ENCODE results near the gene DNAJB6.
"Not testable (repeated sequence)": the region's sequence is repeated elsewhere in the genome, so short reads cannot be mapped to it uniquely, and the experiment has no call there.

Gene DNAJB6

GRCh38 chr7:157329447-157329846, 7.4 kb upstream of the DNAJB6 start:
- no peak for DNase-seq

DNA sequence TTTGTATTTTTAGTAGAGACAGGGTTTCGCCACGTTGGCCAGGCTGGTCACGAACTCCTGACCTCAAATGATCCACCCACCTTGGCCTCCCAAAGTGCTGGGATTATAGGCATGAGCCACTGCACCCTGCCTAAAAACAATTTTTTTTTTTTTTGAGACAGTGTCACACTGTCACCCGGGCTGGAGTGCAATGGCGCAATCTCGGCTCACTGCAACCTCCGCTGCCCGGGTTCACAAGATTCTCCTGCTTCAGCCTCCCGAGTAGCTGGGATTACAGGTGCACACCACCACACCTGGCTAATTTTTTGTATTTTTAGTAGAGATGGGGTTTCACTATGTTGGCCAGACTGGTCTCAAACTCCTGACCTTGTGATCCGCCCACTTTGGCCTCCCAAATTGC, 6.2 kb upstream of the DNAJB6 start:
- not testable (repeated sequence) for DNase-seq

- DNase-seq, result not testable (repeated sequence)
Observed at GRCh38 chr7:157331049-157331448, 5.8 kb upstream of the DNAJB6 start.

- no peak for DNase-seq
Observed at GRCh38 chr7:157335236-157335635, 1.6 kb upstream of the DNAJB6 start.

GRCh38 chr7:157335991-157336382, 817 bp upstream of the DNAJB6 start:
- no peak for DNase-seq

GRCh38 chr7:157337316-157338149, 729 bp downstream of the DNAJB6 start:
- peak; percentile 74 for DNase-seq

DNA sequence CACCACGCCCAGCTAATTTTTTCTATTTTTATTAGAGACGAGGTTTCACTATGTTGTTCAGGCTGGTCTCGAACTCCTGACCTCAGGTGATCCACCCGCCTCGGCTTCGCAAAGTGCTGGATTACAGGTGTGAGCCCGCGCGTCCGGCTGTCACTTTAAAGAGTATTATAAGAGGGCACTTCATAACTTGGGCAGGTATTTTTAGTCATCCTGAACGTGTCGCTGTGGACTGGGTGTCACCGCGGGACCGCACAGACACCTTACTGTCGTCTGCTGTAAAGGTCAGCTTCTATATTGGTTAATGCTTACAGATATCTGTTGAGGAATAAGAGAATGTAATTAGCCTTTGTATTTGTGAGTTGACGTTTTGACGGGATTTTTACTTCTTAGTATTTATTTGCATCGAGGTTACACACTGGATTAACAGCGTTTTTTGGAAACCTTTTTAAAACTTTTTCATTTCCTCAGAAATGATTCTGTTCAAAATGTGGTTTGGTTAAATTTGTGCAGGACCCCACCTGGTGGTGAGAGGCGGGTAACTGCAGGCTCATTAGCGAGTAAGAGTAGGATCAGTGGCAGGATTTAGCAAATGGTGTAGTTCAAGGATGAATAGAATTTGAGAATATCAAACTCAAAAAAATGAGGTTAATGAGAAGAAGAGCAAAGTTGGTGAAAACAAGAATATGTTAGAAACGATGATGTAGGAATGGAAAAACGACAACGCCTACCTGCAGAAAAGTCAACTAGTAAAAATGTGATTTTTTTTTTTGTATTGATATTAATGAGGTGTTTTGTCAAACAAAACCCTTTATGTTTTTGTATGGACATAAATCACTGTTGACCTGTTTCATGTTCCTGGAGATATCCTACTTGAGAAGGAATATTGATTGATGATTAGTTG, 3.2 kb downstream of the DNAJB6 start:
- peak; percentile 76 for DNase-seq

GRCh38 chr7:157347217-157347904, 10.6 kb downstream of the DNAJB6 start:
- peak; percentile 31 for DNase-seq

DNA sequence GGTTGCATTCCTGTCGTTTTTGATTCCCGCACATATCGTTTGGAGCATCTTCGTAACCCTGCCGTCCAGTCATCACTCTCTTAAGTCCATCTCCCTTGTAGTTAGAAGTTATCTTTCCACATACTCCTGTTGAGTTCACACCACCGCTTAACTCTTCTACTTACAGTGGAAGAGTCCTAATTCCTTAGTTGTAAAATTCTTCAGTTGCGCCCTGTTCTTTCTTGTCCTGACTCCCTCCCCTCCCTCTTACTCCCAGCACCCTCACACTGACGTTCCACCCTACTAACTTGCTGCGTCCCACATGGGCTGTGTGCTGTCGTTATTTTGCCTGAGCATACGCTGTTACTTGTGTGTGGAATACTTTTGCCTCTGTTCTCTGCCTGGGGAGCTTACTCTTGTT, 11.7 kb downstream of the DNAJB6 start:
- DNase-seq, result no peak

DNA sequence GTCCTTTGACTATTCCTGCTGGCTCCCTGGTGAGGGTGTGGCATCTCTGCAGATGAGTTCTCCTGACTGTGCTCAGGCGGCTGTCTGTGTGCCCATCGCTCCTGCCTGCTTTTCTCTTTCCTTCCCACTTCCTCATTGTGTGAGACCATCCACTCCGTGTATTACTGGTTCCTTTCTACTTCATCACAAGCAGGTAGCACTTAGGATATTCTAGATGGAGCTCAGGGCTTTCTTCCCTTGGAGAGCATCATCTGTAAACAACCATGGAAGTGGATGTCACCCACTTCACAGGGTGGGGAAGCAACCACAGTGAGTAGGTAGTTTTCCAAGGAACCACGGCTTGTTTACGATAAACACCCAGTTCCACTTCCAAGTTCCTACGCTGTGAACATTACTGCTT, 15.7 kb downstream of the DNAJB6 start:
- no peak for DNase-seq

DNA sequence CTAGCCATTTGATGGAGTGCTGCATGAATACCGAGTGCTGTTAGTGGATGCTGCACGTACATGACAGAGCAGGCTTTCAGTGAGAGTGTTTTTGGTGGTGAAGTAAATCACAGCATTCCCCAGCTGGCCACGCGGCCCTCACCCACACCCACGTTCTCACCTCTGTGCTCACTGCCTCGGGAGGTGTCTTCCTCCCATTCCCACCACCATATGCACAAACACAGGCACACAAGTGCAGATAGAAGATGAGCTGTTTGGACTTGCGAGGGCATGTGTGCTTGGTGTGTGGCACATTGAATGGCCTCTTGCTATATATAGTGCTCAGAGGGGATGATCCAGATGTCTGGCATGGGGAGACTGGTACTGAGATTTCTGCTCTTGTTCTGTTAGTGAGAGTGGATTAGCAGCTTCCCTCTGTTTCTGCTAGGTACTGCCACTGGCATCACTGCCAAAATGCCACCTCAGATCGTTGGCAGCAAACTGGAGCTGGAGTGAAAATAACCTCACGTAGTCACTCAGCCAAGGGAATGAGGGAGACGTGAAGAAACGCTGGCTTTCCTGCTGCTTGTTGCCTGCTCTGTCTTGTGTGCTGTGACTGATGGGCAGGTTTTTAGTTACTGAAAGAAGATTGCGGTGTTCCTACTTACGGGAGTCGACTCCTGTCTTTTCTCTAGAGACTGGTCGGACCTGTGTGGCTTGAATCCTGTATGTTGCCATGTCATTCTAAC, 19.1 kb downstream of the DNAJB6 start:
- DNase-seq, result peak; percentile 29

DNA sequence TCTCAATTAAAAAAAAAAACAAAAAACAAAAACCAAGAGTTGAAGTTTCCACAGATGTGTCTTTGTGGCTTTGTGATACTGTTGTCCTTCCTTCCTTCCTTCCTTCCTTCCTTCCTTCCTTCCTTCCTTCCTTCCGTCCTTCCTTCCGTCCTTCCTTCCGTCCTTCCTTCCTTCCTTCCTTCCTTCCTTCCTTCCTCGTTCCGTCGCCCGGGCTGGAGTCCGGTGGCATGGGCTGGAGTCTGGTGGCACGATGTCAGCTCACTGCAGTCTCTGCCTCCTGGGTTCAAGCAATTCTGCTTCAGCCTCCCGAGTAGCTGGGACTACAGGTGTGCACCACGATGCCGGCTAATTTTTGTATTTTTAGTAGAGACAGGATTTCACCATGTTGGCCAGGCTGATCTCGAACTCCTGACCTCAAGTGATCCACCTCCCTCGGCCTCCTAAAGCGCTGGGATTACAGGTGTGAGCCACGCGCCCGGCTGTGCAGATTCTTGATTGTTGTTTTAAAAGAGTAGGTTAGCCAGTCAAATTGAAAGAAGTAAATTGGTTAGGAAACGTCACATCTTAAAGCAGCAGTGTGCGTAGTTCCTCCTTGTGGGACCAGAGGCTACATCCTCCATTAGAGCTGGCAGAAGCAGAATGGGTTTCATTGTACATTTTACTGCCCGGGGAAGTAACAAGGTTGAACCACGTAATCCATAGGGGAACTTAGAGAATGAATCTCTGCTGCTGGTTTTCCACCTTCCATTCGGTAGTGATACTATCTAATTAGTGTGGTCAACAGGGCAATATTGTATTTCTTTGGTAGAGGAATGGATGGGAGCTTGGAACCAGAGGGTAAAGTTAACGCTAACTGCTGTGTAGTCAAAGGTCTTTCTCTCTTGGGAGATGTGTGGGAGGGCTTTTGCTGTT, 20.6 kb downstream of the DNAJB6 start:
- no peak for DNase-seq

DNA sequence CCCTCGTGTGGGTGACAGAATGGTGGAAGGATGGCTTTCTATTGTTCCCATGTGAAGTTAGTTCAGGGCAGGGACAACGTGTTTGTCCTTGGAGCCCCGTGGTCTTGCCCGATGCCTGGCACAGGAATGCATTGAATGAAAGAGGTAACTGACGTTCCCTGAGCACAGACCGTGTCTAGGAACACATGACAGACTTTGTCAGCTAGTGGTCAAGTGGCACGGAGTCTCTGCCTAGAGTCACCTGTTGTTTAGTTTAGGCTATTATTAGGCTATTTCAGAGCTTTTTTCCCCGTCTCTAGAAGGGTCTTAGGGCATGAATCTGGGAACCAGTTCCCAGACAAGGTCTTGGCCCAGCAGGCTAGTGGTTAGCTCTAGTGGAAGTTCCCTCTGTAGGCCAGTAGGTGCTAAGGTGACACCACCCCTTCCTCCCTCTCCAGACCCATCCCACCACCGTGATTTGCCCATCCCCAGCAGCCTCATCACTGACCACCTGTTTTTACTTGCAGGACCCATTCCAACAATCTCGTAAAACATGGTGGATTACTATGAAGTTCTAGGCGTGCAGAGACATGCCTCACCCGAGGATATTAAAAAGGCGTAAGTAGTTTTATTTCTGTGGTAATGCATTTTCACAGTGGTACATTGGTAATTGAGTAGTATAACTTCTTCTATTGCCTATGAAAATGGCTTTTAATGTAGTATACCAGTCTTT, 21.4 kb downstream of the DNAJB6 start:
- no peak for DNase-seq

GRCh38 chr7:157358753-157359096, 21.9 kb downstream of the DNAJB6 start:
- no peak for DNase-seq

DNA sequence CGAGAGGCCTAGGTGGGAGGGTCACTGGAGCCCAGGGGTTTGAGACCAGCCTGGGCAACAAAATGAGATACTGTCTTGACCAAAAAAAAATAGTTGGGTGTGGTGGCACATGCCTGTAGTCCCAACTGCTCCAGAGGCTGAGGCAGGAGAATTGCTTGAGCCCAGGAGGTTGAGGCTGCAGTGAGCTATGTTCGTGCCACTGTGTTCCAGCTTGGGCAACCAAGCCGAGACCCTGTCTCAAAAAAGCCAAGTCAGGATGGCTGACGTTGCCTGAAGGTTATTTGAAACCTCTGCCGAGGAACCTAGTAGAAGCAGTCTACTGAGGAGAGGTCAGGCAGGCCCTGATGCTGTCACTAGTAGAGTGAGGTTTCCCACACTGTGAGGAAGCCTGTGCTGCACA, 22.8 kb downstream of the DNAJB6 start:
- DNase-seq, result no peak

DNA sequence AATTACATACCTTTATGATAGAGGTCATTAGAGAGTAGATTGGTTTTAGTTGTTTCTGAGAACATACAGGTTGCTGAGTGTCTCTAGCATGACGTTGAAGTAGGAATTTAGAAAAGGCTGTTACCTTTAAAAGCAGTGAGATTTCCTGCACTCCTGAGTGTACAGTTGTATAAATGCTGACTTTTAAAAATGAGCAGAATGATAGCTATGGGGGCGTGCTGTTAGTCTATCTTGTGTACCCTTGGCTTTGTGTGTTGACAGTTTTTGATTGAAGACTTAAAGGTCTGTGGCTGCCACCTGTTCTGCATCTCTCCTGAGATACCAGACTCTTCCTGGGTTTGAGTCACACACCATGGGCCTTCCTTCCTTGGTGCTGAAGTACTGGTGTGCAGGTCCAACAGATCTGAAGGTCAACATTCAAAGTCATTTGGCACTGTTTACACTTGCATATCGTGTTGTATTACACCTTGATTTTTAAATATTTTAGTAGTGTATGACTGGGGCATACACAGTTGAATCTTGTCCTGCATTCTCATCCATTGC, 23.8 kb downstream of the DNAJB6 start:
- DNase-seq, result no peak

DNA sequence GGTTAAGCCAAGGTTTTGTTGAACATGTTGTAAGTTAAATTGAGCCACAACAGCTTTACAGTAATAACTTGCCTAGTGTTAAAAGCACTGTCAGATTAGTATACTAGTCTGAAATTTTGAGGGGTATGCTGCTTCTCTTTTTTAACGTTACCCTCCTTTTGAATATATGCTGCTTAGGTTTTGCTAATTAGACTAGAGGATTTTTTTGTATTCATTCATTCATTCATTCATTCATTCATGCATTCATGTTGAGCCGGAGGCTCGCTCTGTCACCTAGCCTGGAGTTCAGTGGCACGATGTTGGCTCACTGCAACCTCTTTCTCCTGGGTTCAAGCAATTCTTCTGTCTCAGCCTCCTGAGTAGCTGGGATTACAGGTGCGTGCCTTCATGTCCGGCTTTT, 24.7 kb downstream of the DNAJB6 start:
- no peak for DNase-seq

DNA sequence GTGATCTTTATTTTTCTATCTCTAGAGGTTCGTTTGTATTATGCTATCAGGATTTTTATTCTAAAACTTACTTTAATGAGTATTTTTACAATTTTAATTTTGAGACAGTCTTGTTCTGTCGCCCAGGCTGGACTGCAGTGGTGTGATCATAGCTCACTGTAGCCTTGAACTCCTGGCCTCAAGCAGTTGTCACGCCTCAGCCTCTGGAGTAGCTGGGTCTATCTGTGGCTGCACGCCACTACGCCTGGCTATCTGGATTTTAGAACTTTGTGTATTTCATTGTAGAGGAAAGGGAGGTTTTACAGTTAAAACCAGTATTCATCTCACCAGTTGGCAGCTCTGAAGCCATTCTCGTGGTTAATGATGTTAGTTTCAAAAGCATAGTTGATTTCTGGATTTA, 25.9 kb downstream of the DNAJB6 start:
- DNase-seq, result no peak

- no peak for DNase-seq
Observed at GRCh38 chr7:157366722-157367121, 29.9 kb downstream of the DNAJB6 start.

- DNase-seq, result no peak
Observed at GRCh38 chr7:157368955-157369354, 32.2 kb downstream of the DNAJB6 start.

DNA sequence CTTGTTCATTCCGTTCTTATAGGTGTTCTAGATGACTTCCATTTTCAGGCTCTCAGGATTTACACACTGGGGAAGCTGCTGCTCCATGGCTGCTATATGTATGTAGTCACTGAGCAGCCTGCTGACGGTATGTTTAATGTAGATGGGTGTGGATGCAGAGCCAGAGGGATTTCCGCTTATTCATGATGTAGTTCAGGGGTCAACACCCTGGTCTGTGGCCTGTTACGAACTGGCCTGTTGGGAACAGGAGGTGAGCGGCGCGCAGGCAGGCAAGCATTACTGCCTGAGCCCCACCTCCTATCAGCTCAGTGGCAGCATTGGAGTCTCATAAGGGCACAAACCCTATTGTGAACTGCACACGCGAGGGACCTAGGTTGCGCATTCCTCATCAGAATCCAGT, 33.9 kb downstream of the DNAJB6 start:
- no peak for DNase-seq
